ENCODE measurements around the gene ICE2. TPM values are rescaled to one million over a fixed set of nuclear protein-coding genes. Genes with fewer than 3 reads are reported as not detected.
A peak's percentile ranks its signal among the peaks of the same experiment; 100 is the strongest.

Gene ICE2
- total RNA-seq, 2 donors from 2014 or later, result 89.4 to 99.7 TPM

DNA sequence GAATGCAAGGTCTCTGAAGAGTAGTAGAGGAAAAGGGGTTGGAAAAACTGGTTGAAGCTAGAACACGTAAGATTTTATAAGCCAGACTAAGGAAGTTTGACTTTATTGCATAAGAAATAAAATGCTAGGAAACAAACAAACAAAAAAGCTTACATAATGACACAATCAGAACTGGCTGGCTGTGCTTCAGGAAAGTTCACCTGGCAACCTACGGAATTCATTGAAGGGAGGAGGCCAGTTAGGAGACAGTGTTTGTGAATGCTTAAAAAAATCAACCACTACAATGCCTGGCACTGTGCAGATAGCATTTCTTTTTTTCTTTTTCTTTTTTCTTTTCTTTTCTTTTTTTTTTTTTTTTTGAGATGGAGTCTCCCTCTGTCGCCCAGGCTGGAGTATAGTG, 1.9 kb upstream of the ICE2 start:
- no peak overlapping the region for H3K27ac ChIP-seq (ENCODE audit: low read depth, low read length)
- H3K9me3 Mint-ChIP-seq, result no peaks in the 10 kb centered on the region
- H3K36me3 Mint-ChIP-seq (ENCODE audit: low read depth), result no peaks in the 10 kb centered on the region
- H3K4me3 Mint-ChIP-seq, result no peak overlapping the region
- H3K36me3 ChIP-seq (ENCODE audit: control insufficient read depth, insufficient read depth, low read length), result peaks cover 14% of the 10 kb centered on the region
- no peak overlapping the region for H3K27ac Mint-ChIP-seq
- peaks cover 2% of the 10 kb centered on the region for H3K27me3 Mint-ChIP-seq (ENCODE audit: insufficient read depth)
- H3K27me3 ChIP-seq (ENCODE audit: control insufficient read depth, insufficient read depth, low read length, poor library complexity, severe bottlenecking), result no peaks in the 10 kb centered on the region
- no peak for DNase-seq
- TF ChIP-seq, protein P1, sequence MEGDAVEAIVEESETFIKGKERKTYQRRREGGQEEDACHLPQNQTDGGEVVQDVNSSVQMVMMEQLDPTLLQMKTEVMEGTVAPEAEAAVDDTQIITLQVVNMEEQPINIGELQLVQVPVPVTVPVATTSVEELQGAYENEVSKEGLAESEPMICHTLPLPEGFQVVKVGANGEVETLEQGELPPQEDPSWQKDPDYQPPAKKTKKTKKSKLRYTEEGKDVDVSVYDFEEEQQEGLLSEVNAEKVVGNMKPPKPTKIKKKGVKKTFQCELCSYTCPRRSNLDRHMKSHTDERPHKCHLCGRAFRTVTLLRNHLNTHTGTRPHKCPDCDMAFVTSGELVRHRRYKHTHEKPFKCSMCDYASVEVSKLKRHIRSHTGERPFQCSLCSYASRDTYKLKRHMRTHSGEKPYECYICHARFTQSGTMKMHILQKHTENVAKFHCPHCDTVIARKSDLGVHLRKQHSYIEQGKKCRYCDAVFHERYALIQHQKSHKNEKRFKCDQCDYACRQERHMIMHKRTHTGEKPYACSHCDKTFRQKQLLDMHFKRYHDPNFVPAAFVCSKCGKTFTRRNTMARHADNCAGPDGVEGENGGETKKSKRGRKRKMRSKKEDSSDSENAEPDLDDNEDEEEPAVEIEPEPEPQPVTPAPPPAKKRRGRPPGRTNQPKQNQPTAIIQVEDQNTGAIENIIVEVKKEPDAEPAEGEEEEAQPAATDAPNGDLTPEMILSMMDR (conservative IDR thresholded peaks at IDR 0.05), result no peak
- H3K9me3 ChIP-seq (ENCODE audit: control insufficient read depth, low read length), result no peaks in the 10 kb centered on the region
- peaks cover 18% of the 10 kb centered on the region for H3K4me1 Mint-ChIP-seq
- H3K4me3 ChIP-seq (ENCODE audit: low read length), result no peak overlapping the region
- H3K4me1 ChIP-seq (ENCODE audit: control insufficient read depth, insufficient read depth, low read length), result peaks cover 23% of the 10 kb centered on the region
- no peak overlapping the region for H3K9ac ChIP-seq (ENCODE audit: extremely low read depth, low read length, poor library complexity, severe bottlenecking)
- WGBS, 2 experiments (ENCODE audit: insufficient coverage in 1 of 2, insufficient read length in 1 of 2), result 92% methylated on average over 3 of the region's 3 CpGs; no CpG with 5 or more reads in 1 of the 2 experiments

DNA sequence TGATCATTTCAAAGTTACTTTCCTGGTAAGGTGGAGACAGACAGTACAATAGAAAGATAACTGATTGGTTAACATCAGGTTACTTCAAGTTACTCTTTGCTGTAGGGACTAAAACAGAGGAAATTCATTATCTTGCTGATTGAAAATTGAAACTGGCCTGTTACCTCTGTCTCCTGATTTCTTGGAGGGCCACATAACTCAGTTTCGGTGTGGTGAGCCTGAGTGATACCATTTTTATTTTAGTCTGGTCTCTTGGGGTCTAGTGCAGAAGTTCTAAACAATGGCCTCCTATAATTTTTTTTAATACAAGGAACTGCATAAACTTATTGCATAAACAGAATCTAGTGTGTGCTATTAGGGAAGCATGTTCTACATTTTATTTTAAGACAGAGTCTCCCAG, 1.2 kb upstream of the ICE2 start:
- no peaks in the 10 kb centered on the region for H3K9me3 Mint-ChIP-seq
- Histone ChIP-seq H3K27me3 (ENCODE audit: control insufficient read depth, insufficient read depth, low read length, poor library complexity, severe bottlenecking) (no peaks in the 10 kb centered on the region), H3K9me3 (ENCODE audit: control insufficient read depth, low read length) (no peaks in the 10 kb centered on the region), H3K9ac (ENCODE audit: extremely low read depth, low read length, poor library complexity, severe bottlenecking) (no peak overlapping the region), H3K27ac (ENCODE audit: low read depth, low read length) (no peak overlapping the region), H3K36me3 (ENCODE audit: control insufficient read depth, insufficient read depth, low read length) (peaks cover 16% of the 10 kb centered on the region), H3K4me3 (ENCODE audit: low read length) (peak overlapping the region; percentile 90), H3K4me1 (ENCODE audit: control insufficient read depth, insufficient read depth, low read length) (peaks cover 18% of the 10 kb centered on the region)
- peak overlapping the region; percentile 95 for H3K4me3 Mint-ChIP-seq
- no peak for DNase-seq
- TF ChIP-seq, protein P1 (conservative IDR thresholded peaks at IDR 0.05), result no peak
- H3K4me1 Mint-ChIP-seq, result peaks cover 16% of the 10 kb centered on the region
- H3K27ac Mint-ChIP-seq, result no peak overlapping the region
- H3K27me3 Mint-ChIP-seq (ENCODE audit: insufficient read depth), result peaks cover 2% of the 10 kb centered on the region
- no peaks in the 10 kb centered on the region for H3K36me3 Mint-ChIP-seq (ENCODE audit: low read depth)
- 94% methylated on average over 1 of the region's 1 CpG; no CpG with 5 or more reads in 1 of the 2 experiments for WGBS, 2 experiments (ENCODE audit: insufficient coverage in 1 of 2, insufficient read length in 1 of 2)

GRCh38 chr15:60479361-60480110, 594 bp upstream of the ICE2 start:
- H3K36me3 Mint-ChIP-seq (ENCODE audit: low read depth), result peaks cover 6% of the 10 kb centered on the region
- Histone ChIP-seq H3K9me3 (ENCODE audit: control insufficient read depth, low read length) (no peaks in the 10 kb centered on the region), H3K4me3 (ENCODE audit: low read length) (peak overlapping the region; percentile 90), H3K9ac (ENCODE audit: extremely low read depth, low read length, poor library complexity, severe bottlenecking) (peak overlapping the region; percentile 92), H3K4me1 (ENCODE audit: control insufficient read depth, insufficient read depth, low read length) (peaks cover 18% of the 10 kb centered on the region), H3K27me3 (ENCODE audit: control insufficient read depth, insufficient read depth, low read length, poor library complexity, severe bottlenecking) (no peaks in the 10 kb centered on the region), H3K27ac (ENCODE audit: low read depth, low read length) (no peak overlapping the region), H3K36me3 (ENCODE audit: control insufficient read depth, insufficient read depth, low read length) (peaks cover 21% of the 10 kb centered on the region)
- peak overlapping the region; percentile 100 for H3K27ac Mint-ChIP-seq
- TF ChIP-seq, protein P1 (conservative IDR thresholded peaks at IDR 0.05), result no peak
- peak overlapping the region; percentile 95 for H3K4me3 Mint-ChIP-seq
- peaks cover 2% of the 10 kb centered on the region for H3K27me3 Mint-ChIP-seq (ENCODE audit: insufficient read depth)
- peaks cover 16% of the 10 kb centered on the region for H3K4me1 Mint-ChIP-seq
- WGBS, 2 experiments (ENCODE audit: insufficient coverage in 1 of 2, insufficient read length in 1 of 2), result 70 to 76% methylated on average over 8 to 9 of the region's 10 CpGs
- H3K9me3 Mint-ChIP-seq, result no peaks in the 10 kb centered on the region
- DNase-seq, result no peak

Data from endodermal cell (in vitro differentiated cells).